SK-N-SH (cell line): ENCODE data around the gene PDGFRA. TPM values are rescaled to one million over a fixed set of nuclear protein-coding genes. Genes with fewer than 3 reads are reported as not detected.
A peak's percentile ranks its signal among the peaks of the same experiment; 100 is the strongest.

Experiments used
- CTCF ChIA-PET: fragments of 300-600, 350-600 bp; formaldehyde crosslinking; extraction: SDS; loops from one replicate; lab custom pipeline; 2021; lab: Yijun Ruan, JAX
- POLR2A ChIA-PET: fragments of 350-600 bp; sonication (Branson Sonifier 250); formaldehyde crosslinking; extraction: SDS; loops from one replicate; lab custom pipeline; 2020; ENCODE audit warnings: antibody characterized with exemption, inconsistent platforms; lab: Yijun Ruan, JAX
- DNase-seq: peaks from one replicate; pipeline ENCODE4 v3.0.0; 2012
- H2AFZ ChIP-seq: fragments of 200-600 bp; sonication (generic); 2 replicates; pipeline ENCODE4 v1.8.1; 2016; ENCODE audit warnings: antibody characterized with exemption, mild to moderate bottlenecking, low read depth
- H3F3A ChIP-seq: fragments of 200-600 bp; sonication (generic); replicated peaks from 2 replicates; pipeline ENCODE3; 2016; ENCODE audit warnings: antibody characterized with exemption, mild to moderate bottlenecking; ENCODE audit not compliant: insufficient read depth
- H3K27ac ChIP-seq, 2 experiments: fragments of 200-500 bp in 1 of 2; fragments of 200-600 bp in 1 of 2; sonication (Bioruptor generic) in 1 of 2; sonication (generic), shearing (Covaris generic) in 1 of 2; 2 replicates each; pipeline versions ENCODE4 v1.5.1 to v1.6.1; 2014 to 2016; ENCODE audit warnings: low read depth in 2 of 2, inconsistent platforms in 1 of 2, low read length in 1 of 2, mild to moderate bottlenecking in 1 of 2, mixed read lengths in 1 of 2
- H3K27me3 ChIP-seq: fragments of 200-600 bp; sonication (generic), shearing (Covaris generic); 2 replicates; pipeline ENCODE4 v1.6.1; 2016; ENCODE audit warnings: mixed run types; ENCODE audit not compliant: insufficient read depth
- H3K36me3 ChIP-seq, 2 experiments: fragments of 200-500 bp in 1 of 2; fragments of 200-600 bp in 1 of 2; sonication (Bioruptor generic) in 1 of 2; sonication (generic) in 1 of 2; replicated peaks in 1 of 2; 2 replicates each; pipeline versions ENCODE3 to v1.5.1; 2014 to 2016; ENCODE audit warnings: low read length in 1 of 2, mild to moderate bottlenecking in 1 of 2; ENCODE audit not compliant: insufficient read depth in 2 of 2, control insufficient read depth in 1 of 2
- H3K4me1 ChIP-seq, 2 experiments: fragments of 200-500 bp in 1 of 2; fragments of 200-600 bp in 1 of 2; sonication (Bioruptor generic) in 1 of 2; sonication (generic), shearing (Covaris generic) in 1 of 2; 2 replicates each; pipeline versions ENCODE4 v1.5.1 to v1.6.1; 2014 to 2016; ENCODE audit warnings: low read depth in 1 of 2, low read length in 1 of 2, mixed run types in 1 of 2; ENCODE audit not compliant: insufficient read depth in 2 of 2, control insufficient read depth in 1 of 2
- H3K4me2 ChIP-seq: fragments of 200-600 bp; sonication (generic), shearing (Covaris generic); 2 replicates; pipeline ENCODE4 v1.6.1; 2017; ENCODE audit warnings: mixed run types
- H3K4me3 ChIP-seq, 2 experiments: fragments of 200-500 bp in 1 of 2; fragments of 200-600 bp in 1 of 2; sonication (Bioruptor generic) in 1 of 2; sonication (generic), shearing (Covaris generic) in 1 of 2; 2 replicates each; pipeline versions ENCODE4 v1.5.1 to v1.8.1; 2014 to 2016; ENCODE audit warnings: low read depth in 2 of 2, inconsistent platforms in 1 of 2, low read length in 1 of 2, mild to moderate bottlenecking in 1 of 2, mixed read lengths in 1 of 2, moderate library complexity in 1 of 2
- H3K79me2 ChIP-seq: fragments of 200-600 bp; sonication (generic); 2 replicates; pipeline ENCODE4 v1.8.1; 2017; ENCODE audit warnings: mild to moderate bottlenecking; ENCODE audit not compliant: insufficient read depth
- H3K9ac ChIP-seq: fragments of 200-600 bp; sonication (generic); 2 replicates; pipeline ENCODE4 v1.6.1; 2017; ENCODE audit warnings: mixed run types
- H3K9me2 ChIP-seq: fragments of 200-600 bp; sonication (generic); 2 replicates; pipeline ENCODE4 v1.6.1; 2017; ENCODE audit warnings: mixed run types
- H3K9me3 ChIP-seq: fragments of 200-600 bp; sonication (generic); 2 replicates; pipeline ENCODE4 v1.6.1; 2017; ENCODE audit warnings: mixed run types, mild to moderate bottlenecking, moderate library complexity
- H4K20me1 ChIP-seq: fragments of 200-600 bp; sonication (generic); 2 replicates; pipeline ENCODE4 v1.6.1; 2017; ENCODE audit warnings: mild to moderate bottlenecking, mixed run types; ENCODE audit not compliant: insufficient read depth
- CHD2 ChIP-seq: fragments of 150-350 bp; IDR thresholded peaks from 2 replicates; pipeline ENCODE4 v1.6.1; 2018; ENCODE audit warnings: low read length; ENCODE audit not compliant: partially characterized antibody
- EP300 ChIP-seq, 2 experiments: IDR thresholded peaks; 2 replicates each; pipeline versions ENCODE4 v1.4.0 to v1.6.1; 2012; ENCODE audit warnings: borderline replicate concordance in 1 of 2, low read depth in 1 of 2, low read length in 1 of 2
- FOSL2 ChIP-seq: IDR thresholded peaks from 2 replicates; pipeline ENCODE4 v1.4.0; 2012; ENCODE audit warnings: low read depth, mild to moderate bottlenecking, moderate library complexity, borderline replicate concordance
- GATA2 ChIP-seq: sonication (generic); formaldehyde crosslinking; IDR thresholded peaks from 2 replicates; pipeline ENCODE4 v1.5.0; 2020; ENCODE audit warnings: mild to moderate bottlenecking, missing genetic modification reagents
- JUND ChIP-seq: IDR thresholded peaks from 2 replicates; pipeline ENCODE4 v1.4.0; 2012
- MEF2A ChIP-seq: IDR thresholded peaks from 2 replicates; pipeline ENCODE4 v1.4.0; 2012; ENCODE audit warnings: low read depth, borderline replicate concordance
- NFIC ChIP-seq: IDR thresholded peaks from 2 replicates; pipeline ENCODE4 v1.4.0; 2012; ENCODE audit warnings: borderline replicate concordance
- POLR2AphosphoS5 ChIP-seq: IDR thresholded peaks from 2 replicates; pipeline ENCODE4 v1.6.1; 2012; ENCODE audit warnings: low read depth, low read length
- RAD21 ChIP-seq: IDR thresholded peaks from 2 replicates; pipeline ENCODE4 v1.6.1; 2012; ENCODE audit warnings: mild to moderate bottlenecking, low read length
- TCF12 ChIP-seq: IDR thresholded peaks from 2 replicates; pipeline ENCODE4 v1.4.0; 2012
- TEAD4 ChIP-seq: IDR thresholded peaks from 2 replicates; pipeline ENCODE4 v1.4.0; 2012; ENCODE audit warnings: mild to moderate bottlenecking, borderline replicate concordance; ENCODE audit not compliant: insufficient read depth
- WGBS: methylation state at CpG from one replicate; pipeline ENCODE4 v1.1.6; 2017; ENCODE audit warnings: low lambda C conversion rate; 5-methylcytosine and 5-hydroxymethylcytosine counted together
- polyA plus RNA-seq, 3 experiments: library from polyadenylated mRNA; depleted of rRNA; stranded (reverse); fragments of >200 nt; gene quantifications; 2 replicates each; pipeline ENCODE4 v1.2.3, GENCODE V29; 2012
- TF ChIP-seq, protein P1 (sequence below): IDR thresholded peaks from 2 replicates; pipeline ENCODE4 v1.4.0; 2012; ENCODE audit warnings: low read depth, borderline replicate concordance
- TF ChIP-seq, protein P2 (sequence below): IDR thresholded peaks from 2 replicates; pipeline ENCODE4 v1.6.1; 2012; ENCODE audit warnings: mild to moderate bottlenecking, low read depth, low read length, moderate library complexity
- TF ChIP-seq, protein P3 (sequence below): IDR thresholded peaks from 2 replicates; pipeline ENCODE4; 2012
- TF ChIP-seq, protein P4 (sequence below): IDR thresholded peaks from 2 replicates; pipeline ENCODE4 v1.4.0; 2012; ENCODE audit warnings: low read depth

The PDGFRA gene
- polyA plus RNA-seq, 1 of the 3 experiments (the other 2 are of a cell fraction) = 25.3 TPM

DNA sequence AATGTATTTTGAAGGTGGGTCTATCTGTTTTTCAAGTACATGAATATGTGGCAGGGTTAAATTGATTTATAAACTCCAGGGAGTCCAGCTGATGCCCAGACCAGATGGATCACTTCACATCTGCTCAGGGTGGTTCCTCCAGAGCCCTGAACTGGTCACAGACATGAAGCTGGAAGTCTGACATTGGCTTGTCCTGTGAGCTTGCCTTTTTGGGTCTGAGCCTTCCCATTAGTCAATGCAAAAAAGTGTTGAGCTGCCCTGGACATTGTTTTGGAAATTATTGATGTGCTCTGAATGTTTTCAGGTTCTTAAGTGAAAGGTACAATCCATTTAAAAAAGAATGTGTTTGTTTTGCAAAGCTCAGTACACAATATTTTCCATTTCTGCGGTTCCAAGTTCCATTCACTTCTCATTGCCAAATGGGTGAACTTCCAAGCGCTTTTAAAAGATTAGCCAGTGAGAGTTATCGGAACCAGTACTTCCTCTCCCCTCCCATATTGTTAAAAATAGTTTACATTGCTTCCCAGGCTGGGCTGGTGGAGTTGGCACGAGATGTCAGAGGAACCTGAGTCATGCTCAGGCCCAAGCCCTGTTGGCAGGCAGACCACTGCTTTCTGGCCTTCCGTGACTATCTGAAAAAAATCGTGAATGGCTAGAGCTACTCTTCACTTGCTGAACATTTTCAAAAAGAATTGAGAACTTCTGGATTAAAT, 52.1 kb downstream of the PDGFRA start:
- Histone ChIP-seq H4K20me1 (peaks cover 4% of the 10 kb centered on the region; the same call in 1 of the 2 replicates), H3K9ac (no peak overlapping the region; the same call in 1 of the 2 replicates), H3K79me2 (no peaks in the 10 kb centered on the region), H3K27ac (peak overlapping the region; percentile 75 to 83), H3K27me3 (no peaks in the 10 kb centered on the region), H3K9me2 (no peaks in the 10 kb centered on the region), H3K9me3 (no peaks in the 10 kb centered on the region), H3K4me1 (peaks cover 7 to 24% of the 10 kb centered on the region in 2 experiments), H3F3A (peaks cover 14% of the 10 kb centered on the region), H3K4me3 (peak overlapping the region in 1 of 2 experiments; percentile 16; a peak in 1 of 4 replicates), H3K4me2 (peak overlapping the region; percentile 14), H3K36me3 (peaks cover 58 to 65% of the 10 kb centered on the region in 2 experiments), H2AFZ (peak overlapping the region; percentile 47; the same call in 1 of the 2 replicates)
- whole genome bisulfite sequencing = 21% methylated on average over 6 of the region's 6 CpGs
- peak; percentile 27; the same call in 1 of the 2 replicates for TF ChIP-seq TEAD4
- TF ChIP-seq, protein P1, sequence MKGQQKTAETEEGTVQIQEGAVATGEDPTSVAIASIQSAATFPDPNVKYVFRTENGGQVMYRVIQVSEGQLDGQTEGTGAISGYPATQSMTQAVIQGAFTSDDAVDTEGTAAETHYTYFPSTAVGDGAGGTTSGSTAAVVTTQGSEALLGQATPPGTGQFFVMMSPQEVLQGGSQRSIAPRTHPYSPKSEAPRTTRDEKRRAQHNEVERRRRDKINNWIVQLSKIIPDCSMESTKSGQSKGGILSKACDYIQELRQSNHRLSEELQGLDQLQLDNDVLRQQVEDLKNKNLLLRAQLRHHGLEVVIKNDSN = no peak
- peak; percentile 92 for TF ChIP-seq NFIC
- no peak for TF ChIP-seq GATA2 (CRISPR knock-in tag)
- peak; percentile 75; the same call in 1 of the 2 replicates for TF ChIP-seq MEF2A
- TF ChIP-seq FOSL2 = peak; percentile 77; the same call in 1 of the 2 replicates
- TF ChIP-seq POLR2AphosphoS5 = peak; percentile 32; the same call in 1 of the 2 replicates
- peak in 1 of 2 experiments; percentile 56; a peak in 2 of 4 replicates for TF ChIP-seq EP300 (IDR thresholded peaks at IDR 0.05; ENCODE audit: borderline replicate concordance in 1 of 2, low read depth in 1 of 2, low read length in 1 of 2)
- TF ChIP-seq, protein P2, sequence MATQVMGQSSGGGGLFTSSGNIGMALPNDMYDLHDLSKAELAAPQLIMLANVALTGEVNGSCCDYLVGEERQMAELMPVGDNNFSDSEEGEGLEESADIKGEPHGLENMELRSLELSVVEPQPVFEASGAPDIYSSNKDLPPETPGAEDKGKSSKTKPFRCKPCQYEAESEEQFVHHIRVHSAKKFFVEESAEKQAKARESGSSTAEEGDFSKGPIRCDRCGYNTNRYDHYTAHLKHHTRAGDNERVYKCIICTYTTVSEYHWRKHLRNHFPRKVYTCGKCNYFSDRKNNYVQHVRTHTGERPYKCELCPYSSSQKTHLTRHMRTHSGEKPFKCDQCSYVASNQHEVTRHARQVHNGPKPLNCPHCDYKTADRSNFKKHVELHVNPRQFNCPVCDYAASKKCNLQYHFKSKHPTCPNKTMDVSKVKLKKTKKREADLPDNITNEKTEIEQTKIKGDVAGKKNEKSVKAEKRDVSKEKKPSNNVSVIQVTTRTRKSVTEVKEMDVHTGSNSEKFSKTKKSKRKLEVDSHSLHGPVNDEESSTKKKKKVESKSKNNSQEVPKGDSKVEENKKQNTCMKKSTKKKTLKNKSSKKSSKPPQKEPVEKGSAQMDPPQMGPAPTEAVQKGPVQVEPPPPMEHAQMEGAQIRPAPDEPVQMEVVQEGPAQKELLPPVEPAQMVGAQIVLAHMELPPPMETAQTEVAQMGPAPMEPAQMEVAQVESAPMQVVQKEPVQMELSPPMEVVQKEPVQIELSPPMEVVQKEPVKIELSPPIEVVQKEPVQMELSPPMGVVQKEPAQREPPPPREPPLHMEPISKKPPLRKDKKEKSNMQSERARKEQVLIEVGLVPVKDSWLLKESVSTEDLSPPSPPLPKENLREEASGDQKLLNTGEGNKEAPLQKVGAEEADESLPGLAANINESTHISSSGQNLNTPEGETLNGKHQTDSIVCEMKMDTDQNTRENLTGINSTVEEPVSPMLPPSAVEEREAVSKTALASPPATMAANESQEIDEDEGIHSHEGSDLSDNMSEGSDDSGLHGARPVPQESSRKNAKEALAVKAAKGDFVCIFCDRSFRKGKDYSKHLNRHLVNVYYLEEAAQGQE = no peak
- TF ChIP-seq RAD21 = no peak
- no peak for TF ChIP-seq CHD2
- TF ChIP-seq JUND = peak; percentile 64
- peak; percentile 72 for TF ChIP-seq TCF12
- TF ChIP-seq, protein P3, sequence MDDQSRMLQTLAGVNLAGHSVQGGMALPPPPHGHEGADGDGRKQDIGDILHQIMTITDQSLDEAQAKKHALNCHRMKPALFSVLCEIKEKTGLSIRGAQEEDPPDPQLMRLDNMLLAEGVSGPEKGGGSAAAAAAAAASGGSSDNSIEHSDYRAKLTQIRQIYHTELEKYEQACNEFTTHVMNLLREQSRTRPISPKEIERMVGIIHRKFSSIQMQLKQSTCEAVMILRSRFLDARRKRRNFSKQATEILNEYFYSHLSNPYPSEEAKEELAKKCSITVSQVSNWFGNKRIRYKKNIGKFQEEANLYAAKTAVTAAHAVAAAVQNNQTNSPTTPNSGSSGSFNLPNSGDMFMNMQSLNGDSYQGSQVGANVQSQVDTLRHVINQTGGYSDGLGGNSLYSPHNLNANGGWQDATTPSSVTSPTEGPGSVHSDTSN = peak; percentile 47
- TF ChIP-seq, protein P4, sequence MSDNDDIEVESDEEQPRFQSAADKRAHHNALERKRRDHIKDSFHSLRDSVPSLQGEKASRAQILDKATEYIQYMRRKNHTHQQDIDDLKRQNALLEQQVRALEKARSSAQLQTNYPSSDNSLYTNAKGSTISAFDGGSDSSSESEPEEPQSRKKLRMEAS = peak; percentile 64
- CTCF ChIA-PET = no interaction called here
- POLR2A ChIA-PET = no interaction called here
- no peak for DNase-seq
